NCI-H1092 (cell line): ENCODE measurements around the gene HSBP1L1.

Experiments used
- DNase-seq: peaks from one replicate; lab custom pipeline; 2025; lab: John Stamatoyannopoulos, UW

Gene HSBP1L1

DNA sequence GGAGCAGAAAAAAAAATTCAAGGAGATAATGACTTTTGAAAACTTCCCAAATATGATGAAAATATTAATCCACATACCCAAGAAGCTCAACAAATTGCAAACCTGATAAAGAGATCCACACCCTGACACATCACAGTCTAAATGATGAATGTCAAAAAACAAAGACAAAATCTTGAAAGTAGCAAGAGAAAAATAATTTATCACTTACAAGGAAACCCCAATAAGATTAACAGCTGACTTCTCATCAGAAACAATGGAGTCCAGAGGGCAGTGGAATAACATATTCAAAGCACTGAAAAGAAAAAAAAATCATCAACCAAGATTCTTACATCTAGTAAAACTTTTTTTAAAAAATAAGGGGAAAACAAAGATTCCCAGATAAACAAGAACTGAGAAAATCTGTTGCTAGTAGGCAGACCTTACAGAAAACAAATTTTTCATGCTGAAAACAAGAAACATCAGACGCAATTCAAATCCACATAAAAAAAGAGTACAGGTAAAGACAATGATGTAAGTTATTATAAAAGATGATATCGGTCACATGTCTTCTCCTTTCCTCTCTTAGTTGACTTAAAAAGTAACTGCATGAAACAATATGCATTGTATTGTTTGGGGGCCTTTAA is 34.3 kb upstream of the HSBP1L1 start:
- no peak for DNase-seq

GRCh38 chr18:79931475-79931874 is 33.0 kb upstream of the HSBP1L1 start:
- no peak for DNase-seq

- DNase-seq: no peak
Observed at GRCh38 chr18:79932907-79933306, 31.5 kb upstream of the HSBP1L1 start.

DNA sequence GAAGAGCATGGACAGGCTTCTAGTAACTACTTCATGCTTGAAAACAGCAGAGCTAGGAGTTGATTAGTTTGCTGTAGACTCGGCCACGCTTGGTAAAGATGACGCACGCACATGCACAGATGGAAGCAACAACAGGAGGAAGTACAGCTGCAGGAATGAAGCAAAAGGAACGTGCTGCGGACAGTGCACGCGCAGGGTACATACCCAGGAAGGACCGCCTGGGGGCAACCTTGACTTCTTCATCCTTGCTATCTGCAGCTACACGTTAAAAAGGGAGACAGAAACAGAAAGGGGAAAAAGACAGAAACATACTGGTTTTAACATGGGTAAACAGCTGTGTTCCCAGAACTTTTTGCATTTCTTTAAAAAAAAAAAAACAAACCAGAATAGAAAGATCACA is 30.7 kb upstream of the HSBP1L1 start:
- no peak for DNase-seq

DNA sequence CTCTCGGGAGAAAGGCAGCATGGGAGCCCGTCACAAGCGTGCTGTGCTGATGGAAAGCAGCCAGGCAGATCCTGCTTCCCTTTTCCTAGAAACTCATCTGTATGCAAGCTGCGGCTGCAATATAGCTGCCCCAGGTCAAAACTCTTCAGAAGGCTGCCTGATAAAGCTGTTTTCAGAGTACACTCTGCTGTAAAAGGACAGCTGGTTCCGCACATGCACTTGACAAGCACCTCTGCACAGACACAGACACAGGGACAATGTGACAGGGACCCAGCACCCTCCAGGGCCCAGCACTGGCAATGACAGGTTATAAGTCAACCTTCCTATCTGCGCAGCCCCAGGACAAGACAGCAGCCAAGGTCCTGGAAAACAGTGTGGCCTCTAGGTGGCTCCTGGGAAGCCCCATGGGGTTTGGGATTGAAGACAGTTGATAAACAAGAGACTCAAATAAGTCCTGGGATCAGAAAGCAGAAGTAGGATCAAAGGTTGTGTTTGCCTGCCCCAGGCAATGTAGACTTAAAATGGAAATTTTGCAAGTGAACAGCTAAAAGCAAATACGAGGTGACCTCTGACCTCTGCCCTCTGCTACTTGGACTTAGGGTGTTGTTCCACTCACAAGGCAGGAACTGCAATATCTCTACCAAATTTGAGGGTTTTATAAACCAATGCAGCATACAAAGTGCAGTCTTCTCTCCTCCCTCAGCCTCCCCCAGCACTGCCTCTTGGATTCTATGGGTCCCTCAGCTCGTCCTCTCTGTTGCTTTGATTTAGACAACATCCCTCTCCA is 29.9 kb upstream of the HSBP1L1 start:
- no peak for DNase-seq

GRCh38 chr18:79935098-79935480 is 29.4 kb upstream of the HSBP1L1 start:
- no peak for DNase-seq

DNA sequence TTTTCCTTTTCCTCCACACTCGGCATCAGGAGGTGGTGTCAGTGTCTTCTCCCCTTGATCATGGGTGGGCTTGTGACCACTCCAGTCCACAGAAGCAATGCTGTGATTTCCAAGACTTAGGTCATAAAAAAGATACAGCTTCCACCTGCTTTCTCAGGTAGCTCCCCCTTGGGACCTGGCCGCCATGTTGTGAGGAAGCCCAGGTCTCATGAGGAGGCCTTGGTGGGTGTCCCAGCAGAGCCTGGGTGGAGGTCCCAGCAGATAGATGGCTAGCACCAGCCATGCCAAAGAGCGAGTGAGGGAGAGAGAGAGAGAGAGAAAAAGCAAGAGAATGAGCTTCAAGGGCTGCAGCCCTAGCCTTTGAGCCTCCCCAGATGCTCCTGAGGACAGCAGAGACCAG is 28.9 kb upstream of the HSBP1L1 start:
- no peak for DNase-seq

DNA sequence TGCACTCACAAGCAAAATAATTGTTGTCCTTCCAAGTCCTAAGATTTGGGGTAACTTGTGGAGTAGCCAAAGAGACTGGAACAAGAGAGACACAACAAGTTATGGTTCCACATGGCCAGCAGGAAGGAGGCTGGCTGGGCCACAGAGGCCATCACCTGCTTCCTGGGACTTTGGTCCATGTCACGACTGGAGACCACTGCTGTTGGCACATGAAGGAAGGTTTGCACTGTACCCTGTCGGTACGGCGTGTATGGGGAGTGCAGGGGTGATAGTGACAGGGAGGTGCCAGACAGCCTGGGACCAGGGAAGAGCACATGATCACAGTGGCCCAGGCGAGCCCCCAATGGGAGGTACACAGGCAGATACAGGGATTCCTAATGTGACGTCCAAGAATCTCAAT is 28.5 kb upstream of the HSBP1L1 start:
- no peak for DNase-seq

DNA sequence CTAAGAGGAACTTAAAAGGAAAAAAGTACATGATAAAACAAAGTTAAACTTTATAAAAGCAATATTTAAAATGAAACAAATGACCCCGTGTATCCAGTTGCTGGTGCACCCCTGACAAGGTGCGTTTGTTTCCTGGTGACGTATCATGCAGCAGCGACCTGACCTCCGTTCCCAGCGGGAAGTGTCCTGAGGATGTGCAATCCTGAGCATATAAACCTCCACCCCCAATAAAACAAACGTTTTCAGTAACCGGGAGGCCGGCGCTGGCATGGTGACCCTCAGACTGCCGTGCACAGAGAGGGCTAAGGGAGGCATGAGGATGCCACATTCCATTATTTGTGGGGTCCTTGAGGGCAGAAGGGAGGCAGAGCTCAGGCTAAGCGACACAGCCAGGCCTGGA is 27.8 kb upstream of the HSBP1L1 start:
- no peak for DNase-seq

DNA sequence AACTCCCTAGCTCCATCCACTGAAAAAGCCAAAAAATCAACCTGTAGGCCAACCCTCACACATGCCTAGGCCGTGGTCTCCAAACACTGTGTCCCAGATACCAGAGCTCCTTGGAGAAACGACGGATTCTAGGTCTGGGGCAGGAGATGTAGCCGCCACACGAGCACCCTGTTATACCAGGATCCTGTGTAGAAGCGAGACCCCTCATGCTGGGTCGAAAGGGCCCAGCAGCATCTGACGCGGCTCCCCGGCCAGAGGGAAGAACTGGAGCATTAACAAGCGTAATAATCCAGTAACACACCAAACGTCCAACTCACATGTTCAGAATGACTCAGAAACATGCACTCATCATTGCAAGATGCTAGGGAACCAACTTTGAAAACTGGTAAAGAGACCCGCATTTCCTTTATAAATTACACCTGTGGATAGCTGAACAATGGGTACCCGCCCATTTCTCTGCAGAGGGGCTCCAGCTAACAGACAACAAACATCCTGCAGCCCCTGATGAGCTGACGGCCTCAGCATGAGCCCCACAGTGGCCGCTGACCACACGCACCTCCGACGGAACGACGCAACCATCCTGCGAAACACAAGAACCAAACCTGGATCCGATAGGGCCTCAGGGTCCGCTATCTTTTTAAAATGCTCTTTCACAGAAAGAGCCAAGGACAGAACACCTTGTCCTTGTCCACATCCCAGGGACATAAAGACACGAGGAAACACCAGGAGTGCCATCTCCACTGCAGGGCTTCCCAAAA is 27.2 kb upstream of the HSBP1L1 start:
- no peak for DNase-seq

- DNase-seq: no peak
Observed at GRCh38 chr18:79938196-79938595, 26.2 kb upstream of the HSBP1L1 start.

DNA sequence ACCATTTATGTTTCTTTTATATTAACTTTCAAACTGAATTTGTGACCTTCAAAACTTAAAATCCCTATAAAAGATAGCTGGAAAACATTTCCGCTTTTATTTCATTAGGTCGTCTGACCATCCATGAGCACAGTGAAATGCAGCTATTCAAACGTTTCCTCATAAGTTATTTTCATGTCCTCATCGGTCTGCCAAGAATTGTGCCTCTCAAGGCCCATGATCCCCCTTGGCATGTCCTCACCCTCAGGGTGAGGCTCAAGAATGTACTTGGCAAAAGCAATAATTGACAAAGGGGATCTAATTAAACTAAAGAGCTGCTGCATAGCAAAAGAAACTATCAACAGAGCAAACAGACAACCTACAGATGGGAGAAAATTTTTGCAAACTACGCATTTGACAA is 25.3 kb upstream of the HSBP1L1 start:
- DNase-seq: no peak

DNA sequence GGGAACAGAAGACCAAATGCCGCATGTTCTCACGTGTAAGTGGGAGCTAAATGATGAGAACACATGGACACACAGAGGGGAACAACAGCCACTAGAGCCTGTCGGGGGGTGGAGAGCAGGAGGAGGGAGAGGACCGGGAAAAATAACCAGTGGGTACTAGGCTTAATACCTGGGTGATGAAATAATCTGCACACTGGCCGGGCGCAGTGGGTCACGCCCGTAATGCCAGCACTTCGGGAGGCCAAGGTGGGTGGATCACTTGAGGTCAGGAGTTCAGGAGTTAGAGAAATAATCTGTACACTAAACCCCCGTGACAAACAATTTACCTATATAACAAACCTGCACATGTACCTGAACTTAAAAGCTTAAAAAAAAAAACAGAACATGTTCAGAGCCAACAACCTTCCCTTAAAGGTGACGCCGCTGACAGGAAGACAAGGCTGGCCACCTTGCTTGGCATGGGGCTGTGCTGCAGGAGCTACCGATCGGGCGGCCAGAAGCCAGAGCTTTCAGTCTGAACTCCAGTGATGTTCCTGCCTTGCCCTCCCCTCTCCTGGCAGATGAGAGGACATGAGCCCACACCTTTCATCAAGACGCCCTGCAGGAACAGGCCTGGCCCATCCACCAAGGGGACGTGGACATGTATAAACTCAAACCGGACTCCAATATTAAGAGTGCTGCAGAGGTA is 24.2 kb upstream of the HSBP1L1 start:
- DNase-seq: no peak

- DNase-seq: no peak
Observed at GRCh38 chr18:79940814-79941472, 23.5 kb upstream of the HSBP1L1 start.

- no peak for DNase-seq
Observed at GRCh38 chr18:79941473-79942119, 22.8 kb upstream of the HSBP1L1 start.

DNA sequence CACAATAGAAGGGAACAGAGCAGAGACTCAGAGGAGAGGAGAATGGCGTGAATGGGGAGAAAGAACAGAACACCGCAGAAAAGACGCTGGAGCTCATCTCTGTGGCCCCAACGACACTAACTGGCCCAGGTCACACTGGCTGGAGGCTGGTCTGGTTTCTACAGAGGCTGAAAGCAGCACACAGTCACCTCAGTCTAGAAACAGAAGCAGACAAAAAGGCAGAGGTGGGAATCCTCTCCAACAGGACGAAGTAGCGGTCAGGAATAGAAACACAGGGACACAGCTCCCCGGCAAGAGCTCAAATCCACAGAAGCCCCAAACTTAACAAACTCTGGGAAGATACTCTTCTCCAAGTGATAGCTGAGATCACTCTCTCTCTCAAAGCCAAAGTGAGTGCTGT is 22.2 kb upstream of the HSBP1L1 start:
- no peak for DNase-seq

DNA sequence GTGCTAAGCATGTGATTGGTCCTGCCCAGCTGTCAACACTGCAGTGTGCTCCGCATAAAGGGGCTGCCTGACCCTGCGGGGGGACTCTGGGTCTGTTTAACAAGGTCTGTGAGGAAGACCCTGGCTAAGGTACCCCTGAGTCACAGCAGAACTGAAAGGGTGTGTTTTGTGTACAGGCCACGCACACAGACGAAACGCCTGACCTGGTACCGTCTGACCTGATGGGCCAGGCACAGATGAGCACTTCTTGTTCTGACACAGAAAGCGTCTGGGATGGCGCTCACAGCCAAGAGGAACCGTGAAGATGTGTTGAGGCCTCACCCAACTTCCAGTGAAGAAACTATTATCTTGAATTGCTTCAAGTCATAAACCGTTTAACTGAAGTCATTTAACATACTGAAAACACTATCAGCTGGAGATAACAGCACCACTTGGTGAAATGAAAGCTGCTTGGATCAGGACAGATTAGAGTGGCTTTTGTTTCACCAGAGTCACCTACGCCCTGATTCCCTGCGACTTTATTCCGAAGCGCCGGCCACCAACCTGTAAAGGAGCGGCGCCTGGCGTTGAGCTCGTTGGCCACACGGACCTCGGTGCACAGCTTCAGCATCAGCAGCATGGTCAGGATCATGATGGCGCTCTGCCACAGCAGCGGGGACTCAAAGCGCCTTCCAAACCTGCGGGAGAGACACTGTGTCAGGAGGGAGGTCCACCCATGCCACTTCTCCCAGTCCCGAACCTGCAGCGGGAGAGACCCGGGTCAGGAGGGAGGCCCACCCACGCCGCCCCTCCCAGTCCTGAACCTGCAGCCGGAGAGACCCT is 21.4 kb upstream of the HSBP1L1 start:
- DNase-seq: no peak

- DNase-seq: no peak
Observed at GRCh38 chr18:79943608-79944125, 20.8 kb upstream of the HSBP1L1 start.

GRCh38 chr18:79944126-79944731 is 20.2 kb upstream of the HSBP1L1 start:
- peak; percentile 28 for DNase-seq

DNA sequence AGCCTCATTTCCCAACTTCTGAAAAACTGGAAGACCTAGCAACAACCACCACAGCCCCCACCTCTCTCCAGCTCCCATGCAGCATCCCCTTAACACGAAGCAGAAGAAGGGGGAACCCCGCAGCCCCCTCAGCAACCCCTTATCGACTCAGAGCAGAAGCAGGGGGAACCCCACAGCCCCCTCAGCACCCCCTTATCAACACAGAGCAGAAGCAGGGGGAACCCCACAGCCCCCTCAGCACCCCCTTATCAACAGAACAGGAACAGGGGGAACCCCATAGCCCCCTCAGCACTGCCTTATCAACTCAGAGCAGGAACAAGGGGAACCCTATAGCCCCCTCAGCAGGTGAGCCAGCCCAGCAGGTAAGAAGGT is 19.7 kb upstream of the HSBP1L1 start:
- no peak for DNase-seq
